ENCODE data around the gene CCNL1. TPM values are rescaled to one million over a fixed set of nuclear protein-coding genes. Genes with fewer than 3 reads are reported as not detected.

CCNL1 gene
- polyA plus RNA-seq, 1 donor from 2014 or later = 186 TPM

DNA sequence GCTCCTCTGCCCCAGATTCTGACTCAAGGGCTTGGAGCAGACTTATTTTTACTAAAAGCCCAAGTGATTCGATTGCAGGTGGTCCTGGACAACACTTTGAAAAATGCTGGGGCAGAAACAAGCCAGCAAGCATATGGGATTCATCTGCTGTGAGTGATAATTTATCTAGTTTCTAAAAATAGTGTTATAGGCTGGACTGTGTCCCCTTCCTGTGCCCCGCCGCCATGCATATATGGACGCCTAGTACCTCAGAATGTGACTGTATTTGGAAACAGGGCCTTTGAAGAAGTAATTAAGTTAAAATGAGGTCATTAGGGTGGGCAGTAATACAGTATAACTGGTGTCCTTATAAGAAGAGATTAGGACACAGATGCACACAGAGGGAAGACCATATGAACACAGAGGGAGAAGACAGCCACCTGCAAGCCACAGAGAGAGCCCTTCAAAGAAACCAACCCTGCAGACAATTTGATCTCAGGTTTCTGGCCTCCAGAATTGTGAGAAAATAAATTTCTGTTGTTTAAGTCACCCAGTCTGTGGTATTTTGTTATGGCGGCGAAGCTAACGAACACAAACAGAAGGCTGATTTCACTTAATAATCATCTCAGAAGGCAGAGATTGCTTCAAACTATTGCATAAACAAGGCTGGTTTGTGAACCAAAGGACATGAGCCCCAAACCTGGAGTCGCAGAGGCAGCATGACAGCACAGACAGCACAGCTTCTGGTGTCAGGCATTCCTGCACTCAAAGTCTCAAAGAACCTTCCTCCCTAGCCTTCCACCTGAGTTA, 59.1 kb downstream of the CCNL1 start:
- H3K9ac ChIP-seq (ENCODE audit: low read length) = no peak overlapping the region
- H3K27ac ChIP-seq (ENCODE audit: low read length) = no peak overlapping the region
- no peaks in the 10 kb centered on the region for H3K27me3 ChIP-seq (ENCODE audit: insufficient read depth, low read depth, low read length)
- no peaks in the 10 kb centered on the region for H3K36me3 ChIP-seq (ENCODE audit: insufficient read depth, low read length)
- no peaks in the 10 kb centered on the region for H3K9me2 ChIP-seq (ENCODE audit: insufficient read depth, low read length)
- H3K79me2 ChIP-seq (replicated peaks; ENCODE audit: insufficient read depth, low read length) = no peaks in the 10 kb centered on the region
- no peaks in the 10 kb centered on the region for H4K20me1 ChIP-seq (ENCODE audit: insufficient read depth)
- H3F3A ChIP-seq (ENCODE audit: insufficient read depth, low read length, poor library complexity, severe bottlenecking) = no peaks in the 10 kb centered on the region
- H3K9me3 ChIP-seq (ENCODE audit: low read length) = no peaks in the 10 kb centered on the region
- no peak overlapping the region for H2AFZ ChIP-seq (ENCODE audit: low read depth, low read length)
- TF ChIP-seq EP300 (conservative IDR thresholded peaks at IDR 0.05; ENCODE audit: poor library complexity, severe bottlenecking) (no peak), POLR2AphosphoS5 (IDR thresholded peaks at IDR 0.05) (no peak), TAF1 (IDR thresholded peaks at IDR 0.05; ENCODE audit: low read depth) (no peak)
- TF ChIP-seq, protein P1, sequence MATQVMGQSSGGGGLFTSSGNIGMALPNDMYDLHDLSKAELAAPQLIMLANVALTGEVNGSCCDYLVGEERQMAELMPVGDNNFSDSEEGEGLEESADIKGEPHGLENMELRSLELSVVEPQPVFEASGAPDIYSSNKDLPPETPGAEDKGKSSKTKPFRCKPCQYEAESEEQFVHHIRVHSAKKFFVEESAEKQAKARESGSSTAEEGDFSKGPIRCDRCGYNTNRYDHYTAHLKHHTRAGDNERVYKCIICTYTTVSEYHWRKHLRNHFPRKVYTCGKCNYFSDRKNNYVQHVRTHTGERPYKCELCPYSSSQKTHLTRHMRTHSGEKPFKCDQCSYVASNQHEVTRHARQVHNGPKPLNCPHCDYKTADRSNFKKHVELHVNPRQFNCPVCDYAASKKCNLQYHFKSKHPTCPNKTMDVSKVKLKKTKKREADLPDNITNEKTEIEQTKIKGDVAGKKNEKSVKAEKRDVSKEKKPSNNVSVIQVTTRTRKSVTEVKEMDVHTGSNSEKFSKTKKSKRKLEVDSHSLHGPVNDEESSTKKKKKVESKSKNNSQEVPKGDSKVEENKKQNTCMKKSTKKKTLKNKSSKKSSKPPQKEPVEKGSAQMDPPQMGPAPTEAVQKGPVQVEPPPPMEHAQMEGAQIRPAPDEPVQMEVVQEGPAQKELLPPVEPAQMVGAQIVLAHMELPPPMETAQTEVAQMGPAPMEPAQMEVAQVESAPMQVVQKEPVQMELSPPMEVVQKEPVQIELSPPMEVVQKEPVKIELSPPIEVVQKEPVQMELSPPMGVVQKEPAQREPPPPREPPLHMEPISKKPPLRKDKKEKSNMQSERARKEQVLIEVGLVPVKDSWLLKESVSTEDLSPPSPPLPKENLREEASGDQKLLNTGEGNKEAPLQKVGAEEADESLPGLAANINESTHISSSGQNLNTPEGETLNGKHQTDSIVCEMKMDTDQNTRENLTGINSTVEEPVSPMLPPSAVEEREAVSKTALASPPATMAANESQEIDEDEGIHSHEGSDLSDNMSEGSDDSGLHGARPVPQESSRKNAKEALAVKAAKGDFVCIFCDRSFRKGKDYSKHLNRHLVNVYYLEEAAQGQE (IDR thresholded peaks at IDR 0.05; ENCODE audit: borderline replicate concordance) = no peak
- no peak overlapping the region for H3K4me3 ChIP-seq (ENCODE audit: low read length)
- H3K4me2 ChIP-seq (ENCODE audit: low read length) = no peak overlapping the region

DNA sequence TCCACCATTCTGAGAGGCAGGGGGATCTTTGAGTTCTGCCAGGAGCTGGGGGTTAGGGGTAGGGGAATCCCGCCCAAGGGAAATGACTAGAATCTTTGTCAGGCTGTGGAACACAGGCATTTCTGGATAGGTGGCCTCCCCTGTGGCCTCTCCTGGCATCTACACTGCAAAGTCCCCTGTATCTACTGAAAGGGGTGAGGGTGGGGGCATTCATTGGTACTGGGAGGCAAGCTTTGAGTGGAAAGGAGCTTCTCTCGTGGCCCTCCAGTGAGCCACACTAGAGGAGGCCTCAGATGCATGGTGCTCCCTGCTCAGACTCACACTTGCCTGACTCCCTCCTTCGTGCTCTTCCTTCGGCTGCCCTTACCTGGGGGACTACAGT, 59.9 kb downstream of the CCNL1 start:
- H3K27ac ChIP-seq (ENCODE audit: low read length) = no peak overlapping the region
- H3K36me3 ChIP-seq (ENCODE audit: insufficient read depth, low read length) = no peaks in the 10 kb centered on the region
- no peak overlapping the region for H2AFZ ChIP-seq (ENCODE audit: low read depth, low read length)
- no peak overlapping the region for H3K4me2 ChIP-seq (ENCODE audit: low read length)
- no peaks in the 10 kb centered on the region for H3K27me3 ChIP-seq (ENCODE audit: insufficient read depth, low read depth, low read length)
- H3K79me2 ChIP-seq (replicated peaks; ENCODE audit: insufficient read depth, low read length) = no peaks in the 10 kb centered on the region
- no peaks in the 10 kb centered on the region for H4K20me1 ChIP-seq (ENCODE audit: insufficient read depth)
- no peaks in the 10 kb centered on the region for H3K9me2 ChIP-seq (ENCODE audit: insufficient read depth, low read length)
- no peaks in the 10 kb centered on the region for H3K9me3 ChIP-seq (ENCODE audit: low read length)
- no peak overlapping the region for H3K9ac ChIP-seq (ENCODE audit: low read length)
- no peak for TF ChIP-seq EP300 (conservative IDR thresholded peaks at IDR 0.05; ENCODE audit: poor library complexity, severe bottlenecking)
- no peak for TF ChIP-seq SMC3 (conservative IDR thresholded peaks at IDR 0.05; ENCODE audit: poor library complexity)
- TF ChIP-seq RAD21 (conservative IDR thresholded peaks at IDR 0.05) = no peak
- TF ChIP-seq, protein P2, sequence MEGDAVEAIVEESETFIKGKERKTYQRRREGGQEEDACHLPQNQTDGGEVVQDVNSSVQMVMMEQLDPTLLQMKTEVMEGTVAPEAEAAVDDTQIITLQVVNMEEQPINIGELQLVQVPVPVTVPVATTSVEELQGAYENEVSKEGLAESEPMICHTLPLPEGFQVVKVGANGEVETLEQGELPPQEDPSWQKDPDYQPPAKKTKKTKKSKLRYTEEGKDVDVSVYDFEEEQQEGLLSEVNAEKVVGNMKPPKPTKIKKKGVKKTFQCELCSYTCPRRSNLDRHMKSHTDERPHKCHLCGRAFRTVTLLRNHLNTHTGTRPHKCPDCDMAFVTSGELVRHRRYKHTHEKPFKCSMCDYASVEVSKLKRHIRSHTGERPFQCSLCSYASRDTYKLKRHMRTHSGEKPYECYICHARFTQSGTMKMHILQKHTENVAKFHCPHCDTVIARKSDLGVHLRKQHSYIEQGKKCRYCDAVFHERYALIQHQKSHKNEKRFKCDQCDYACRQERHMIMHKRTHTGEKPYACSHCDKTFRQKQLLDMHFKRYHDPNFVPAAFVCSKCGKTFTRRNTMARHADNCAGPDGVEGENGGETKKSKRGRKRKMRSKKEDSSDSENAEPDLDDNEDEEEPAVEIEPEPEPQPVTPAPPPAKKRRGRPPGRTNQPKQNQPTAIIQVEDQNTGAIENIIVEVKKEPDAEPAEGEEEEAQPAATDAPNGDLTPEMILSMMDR (IDR thresholded peaks at IDR 0.05; ENCODE audit: poor library complexity, severe bottlenecking) = no peak
- TF ChIP-seq MXI1 (conservative IDR thresholded peaks at IDR 0.05; ENCODE audit: poor library complexity, severe bottlenecking) = no peak
- TF ChIP-seq, protein P1 (IDR thresholded peaks at IDR 0.05; ENCODE audit: borderline replicate concordance) = no peak
- TF ChIP-seq POLR2AphosphoS5 (IDR thresholded peaks at IDR 0.05) = no peak
- TF ChIP-seq EZH2 (IDR thresholded peaks at IDR 0.05; ENCODE audit: borderline replicate concordance, insufficient read depth, low read length, poor library complexity, severe bottlenecking) = no peak
- TF ChIP-seq TAF1 (IDR thresholded peaks at IDR 0.05; ENCODE audit: low read depth) = no peak
- H3F3A ChIP-seq (ENCODE audit: insufficient read depth, low read length, poor library complexity, severe bottlenecking) = no peaks in the 10 kb centered on the region
- H3K4me3 ChIP-seq (ENCODE audit: low read length) = no peak overlapping the region
